Measurements from ENCODE around the gene ADGRL1. TPM values are rescaled to one million over a fixed set of nuclear protein-coding genes. Genes with fewer than 3 reads are reported as not detected.
A peak's percentile ranks its signal among the peaks of the same experiment; 100 is the strongest.

ADGRL1 gene
- total and polyA plus RNA-seq, 3 donors from 2014 or later: 23.8 to 57.2 (median 45.0) TPM

DNA sequence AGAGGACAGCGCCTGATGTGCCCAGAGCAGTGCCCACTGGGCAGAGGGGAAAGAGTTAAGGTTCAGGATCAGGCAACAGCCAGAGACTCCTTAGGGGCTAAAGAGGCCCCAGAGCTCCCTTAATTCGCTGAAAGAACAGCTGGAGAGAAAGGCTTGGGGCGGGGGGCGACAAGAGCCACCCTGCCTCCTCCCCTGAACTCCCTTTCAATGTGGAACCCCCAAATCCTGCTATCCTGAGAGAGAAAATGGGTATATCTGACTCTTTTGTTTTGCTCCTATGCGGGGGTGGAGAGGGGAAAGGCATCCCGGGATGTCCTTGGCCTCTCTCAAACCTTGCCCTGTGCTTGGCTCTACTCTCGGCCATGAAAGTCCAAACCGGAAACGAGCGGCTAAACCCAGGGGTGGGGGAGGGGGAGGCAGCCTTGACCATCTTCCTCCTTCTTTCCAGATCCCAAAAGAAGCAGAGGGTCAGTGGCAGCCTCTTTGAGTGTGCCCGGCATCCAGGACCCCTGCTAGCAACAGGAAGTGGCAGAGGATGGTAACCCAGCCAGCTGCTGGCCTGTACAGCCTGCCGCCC is 93.1 kb downstream of the ADGRL1 start:
- peak; percentile 75 for DNase-seq
- WGBS, 2 donors: 0 to 3% methylated on average over 6 to 12 of the region's 12 CpGs
- peak overlapping the region; percentile 89 to 90 for H3K27ac ChIP-seq
- intact Hi-C loops (cut with DNase I; ENCODE audit: low total_unique reads): no loop called here
- peaks cover 65% of the 10 kb centered on the region for H3K4me1 ChIP-seq
- H3K9me3 ChIP-seq: no peaks in the 10 kb centered on the region
- TF ChIP-seq, protein P1, sequence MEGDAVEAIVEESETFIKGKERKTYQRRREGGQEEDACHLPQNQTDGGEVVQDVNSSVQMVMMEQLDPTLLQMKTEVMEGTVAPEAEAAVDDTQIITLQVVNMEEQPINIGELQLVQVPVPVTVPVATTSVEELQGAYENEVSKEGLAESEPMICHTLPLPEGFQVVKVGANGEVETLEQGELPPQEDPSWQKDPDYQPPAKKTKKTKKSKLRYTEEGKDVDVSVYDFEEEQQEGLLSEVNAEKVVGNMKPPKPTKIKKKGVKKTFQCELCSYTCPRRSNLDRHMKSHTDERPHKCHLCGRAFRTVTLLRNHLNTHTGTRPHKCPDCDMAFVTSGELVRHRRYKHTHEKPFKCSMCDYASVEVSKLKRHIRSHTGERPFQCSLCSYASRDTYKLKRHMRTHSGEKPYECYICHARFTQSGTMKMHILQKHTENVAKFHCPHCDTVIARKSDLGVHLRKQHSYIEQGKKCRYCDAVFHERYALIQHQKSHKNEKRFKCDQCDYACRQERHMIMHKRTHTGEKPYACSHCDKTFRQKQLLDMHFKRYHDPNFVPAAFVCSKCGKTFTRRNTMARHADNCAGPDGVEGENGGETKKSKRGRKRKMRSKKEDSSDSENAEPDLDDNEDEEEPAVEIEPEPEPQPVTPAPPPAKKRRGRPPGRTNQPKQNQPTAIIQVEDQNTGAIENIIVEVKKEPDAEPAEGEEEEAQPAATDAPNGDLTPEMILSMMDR (IDR thresholded peaks at IDR 0.05): no peak
- TF ChIP-seq POLR2A (IDR thresholded peaks at IDR 0.05): no peak
- no peaks in the 10 kb centered on the region for H3K27me3 ChIP-seq
- no peaks in the 10 kb centered on the region for H3K36me3 ChIP-seq (ENCODE audit: low read depth, missing control alignments)
- peak overlapping the region; percentile 7 to 36 for H3K4me3 ChIP-seq

DNA sequence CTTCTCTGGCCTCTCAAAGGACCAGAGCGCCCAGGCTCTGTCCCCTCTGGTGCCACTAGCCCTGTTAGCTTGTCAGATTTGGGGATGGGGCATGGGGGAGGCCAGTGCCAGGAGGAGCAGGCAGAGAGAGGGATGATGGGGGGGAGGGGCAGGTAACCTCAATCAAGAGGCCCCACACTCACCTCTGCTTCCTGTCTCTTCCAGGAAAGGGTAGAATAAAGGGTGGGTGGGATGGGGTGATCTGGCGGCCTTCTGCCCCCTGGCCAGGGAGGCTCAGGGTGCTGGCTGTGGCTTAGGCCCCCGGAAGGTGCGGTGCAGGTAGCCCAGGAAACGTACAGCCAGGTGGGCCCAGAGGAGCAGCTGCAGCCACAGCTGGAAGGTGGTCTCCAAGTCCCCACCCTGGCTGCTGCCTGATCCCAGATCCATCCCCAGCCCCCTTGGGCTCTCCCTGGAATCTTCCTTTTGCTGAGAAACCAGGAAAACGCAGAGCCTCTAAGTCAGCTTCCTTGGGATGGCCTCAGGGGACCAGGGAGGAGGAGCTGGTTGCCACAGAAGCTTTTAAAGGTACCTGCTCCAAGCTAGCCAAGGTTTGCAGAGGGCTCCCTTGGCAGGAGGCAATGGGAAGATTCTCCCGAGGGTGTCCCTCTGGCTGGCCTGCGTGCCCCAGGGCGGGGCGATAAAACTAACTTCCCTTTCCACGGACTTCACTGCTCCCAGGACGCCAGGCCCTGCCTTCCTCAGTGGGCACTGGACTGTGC is 93.7 kb downstream of the ADGRL1 start:
- H3K4me1 ChIP-seq: peaks cover 71% of the 10 kb centered on the region
- WGBS, 2 donors: 17 to 25% methylated on average over 6 to 12 of the region's 12 CpGs
- no peaks in the 10 kb centered on the region for H3K27me3 ChIP-seq
- intact Hi-C loops (cut with DNase I; ENCODE audit: low total_unique reads): no loop called here
- H3K36me3 ChIP-seq (ENCODE audit: low read depth, missing control alignments): no peaks in the 10 kb centered on the region
- TF ChIP-seq, protein P1 (IDR thresholded peaks at IDR 0.05): no peak
- no peak for TF ChIP-seq POLR2A (IDR thresholded peaks at IDR 0.05)
- H3K27ac ChIP-seq: peak overlapping the region; percentile 89 to 90
- H3K4me3 ChIP-seq: peak overlapping the region; percentile 7 to 36
- DNase-seq: peak; percentile 48
- H3K9me3 ChIP-seq: no peaks in the 10 kb centered on the region

DNA sequence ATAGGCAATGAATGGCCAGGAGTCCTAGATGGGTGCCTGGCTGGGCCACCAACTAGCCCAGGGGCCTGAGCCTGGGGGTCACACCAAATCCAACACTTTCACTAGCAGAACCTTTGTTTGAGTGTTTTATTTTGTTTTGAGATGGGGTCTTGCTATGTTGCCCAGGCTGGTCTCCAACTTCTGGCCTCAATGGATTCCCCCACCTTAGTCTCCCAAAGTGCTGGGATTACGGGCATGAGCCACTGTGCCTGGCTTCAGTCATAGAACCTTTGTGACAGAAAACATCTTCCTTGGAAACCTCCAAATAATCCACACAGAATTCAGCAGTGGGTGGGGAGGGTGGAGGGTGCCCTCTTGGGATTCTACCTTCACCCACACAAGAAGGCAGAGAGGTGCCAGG is 94.5 kb downstream of the ADGRL1 start:
- Histone ChIP-seq H3K27ac (peak overlapping the region; percentile 89 to 90), H3K4me1 (peaks cover 69% of the 10 kb centered on the region), H3K36me3 (ENCODE audit: low read depth, missing control alignments) (no peaks in the 10 kb centered on the region), H3K4me3 (no peak overlapping the region), H3K9me3 (no peaks in the 10 kb centered on the region), H3K27me3 (no peaks in the 10 kb centered on the region)
- WGBS, 2 donors: 56 to 71% methylated on average over 1 of the region's 1 CpG
- intact Hi-C loops (cut with DNase I; ENCODE audit: low total_unique reads): no loop called here
- no peak for TF ChIP-seq POLR2A (IDR thresholded peaks at IDR 0.05)
- TF ChIP-seq, protein P1 (IDR thresholded peaks at IDR 0.05): no peak
- no peak for DNase-seq

DNA sequence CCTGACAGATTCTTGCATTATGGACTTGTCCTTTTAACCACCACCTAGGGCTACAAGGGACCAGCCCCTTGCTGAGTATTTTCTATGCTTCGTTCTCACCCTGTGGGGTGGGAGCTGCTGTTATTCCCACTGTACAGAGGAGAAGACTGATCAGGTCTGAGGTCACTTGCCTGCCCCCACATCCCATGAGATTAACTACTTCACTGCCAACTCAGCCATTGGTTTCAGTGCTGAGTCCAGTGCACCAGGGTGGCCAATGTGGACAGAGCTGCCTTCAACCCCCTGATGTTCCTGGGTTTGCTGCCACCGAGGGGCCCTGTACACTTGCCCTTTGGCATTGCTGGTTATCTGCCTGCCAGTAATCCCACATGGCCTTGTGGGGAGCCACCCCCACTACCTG is 95.3 kb downstream of the ADGRL1 start:
- intact Hi-C loops (cut with DNase I; ENCODE audit: low total_unique reads): no loop called here
- H3K9me3 ChIP-seq: no peaks in the 10 kb centered on the region
- WGBS, 2 donors: 35 to 38% methylated on average over 2 of the region's 2 CpGs
- no peak overlapping the region for H3K27ac ChIP-seq
- TF ChIP-seq, protein P1 (IDR thresholded peaks at IDR 0.05): no peak
- no peak for TF ChIP-seq POLR2A (IDR thresholded peaks at IDR 0.05)
- no peaks in the 10 kb centered on the region for H3K27me3 ChIP-seq
- no peaks in the 10 kb centered on the region for H3K36me3 ChIP-seq (ENCODE audit: low read depth, missing control alignments)
- H3K4me1 ChIP-seq: peaks cover 61% of the 10 kb centered on the region
- H3K4me3 ChIP-seq: no peak overlapping the region
- DNase-seq: no peak
